ENCODE results near the gene PPP2R3C.
"Not testable (repeated sequence)": the region's sequence is repeated elsewhere in the genome, so short reads cannot be mapped to it uniquely, and the experiment has no call there.

Gene PPP2R3C

DNA sequence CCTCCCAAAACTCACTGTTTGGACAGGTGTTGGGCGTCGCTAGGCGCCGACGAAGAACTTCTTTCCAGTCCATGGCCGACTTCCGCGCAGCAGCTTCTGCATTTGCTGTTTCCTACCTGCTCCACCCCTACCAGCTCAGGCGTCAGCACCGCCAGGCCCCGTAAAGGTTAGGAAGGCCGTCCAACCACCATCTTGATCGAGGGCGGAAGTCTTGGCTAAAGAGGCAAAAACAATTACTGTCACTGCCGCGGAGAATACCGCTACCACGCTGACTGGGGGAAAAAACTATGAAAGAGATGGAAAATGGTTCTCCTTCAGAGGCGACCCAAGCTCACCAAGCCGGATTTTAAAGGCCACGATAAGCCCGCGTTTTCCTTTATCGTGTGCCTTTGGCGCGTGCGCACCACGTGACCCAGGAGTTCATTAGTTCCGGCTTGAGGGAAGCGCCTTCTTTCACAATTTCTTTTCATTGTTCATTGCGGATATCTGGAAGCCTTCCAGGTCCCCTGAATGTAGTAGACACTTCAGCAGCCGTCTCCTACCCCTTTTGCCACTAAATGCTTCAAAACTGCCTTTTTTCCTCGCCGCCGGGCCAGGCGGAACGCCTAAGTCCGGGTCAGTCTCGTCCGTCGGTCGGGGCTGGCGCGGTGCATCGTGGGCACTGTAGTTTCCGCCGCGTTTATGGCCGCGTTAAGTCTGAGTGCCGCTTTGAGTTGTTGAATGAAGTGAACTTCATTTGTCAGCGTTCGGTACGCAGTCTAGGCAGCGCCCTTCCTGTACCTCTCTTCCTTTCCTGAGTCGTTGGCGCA is at the start of gene PPP2R3C, which contains the start of gene PRORP:
TSS of gene PPP2R3C (minus strand) at position 104 of the 809 bp plus-strand sequence. CDS start at position 73, 31 bp downstream.
TSS of gene PRORP (plus strand) at position 666 of the 809 bp plus-strand sequence. CDS start 694 bp downstream, outside the sequence.
- peak; percentile 89 for DNase-seq (ENCODE audit: low spot score)

DNA sequence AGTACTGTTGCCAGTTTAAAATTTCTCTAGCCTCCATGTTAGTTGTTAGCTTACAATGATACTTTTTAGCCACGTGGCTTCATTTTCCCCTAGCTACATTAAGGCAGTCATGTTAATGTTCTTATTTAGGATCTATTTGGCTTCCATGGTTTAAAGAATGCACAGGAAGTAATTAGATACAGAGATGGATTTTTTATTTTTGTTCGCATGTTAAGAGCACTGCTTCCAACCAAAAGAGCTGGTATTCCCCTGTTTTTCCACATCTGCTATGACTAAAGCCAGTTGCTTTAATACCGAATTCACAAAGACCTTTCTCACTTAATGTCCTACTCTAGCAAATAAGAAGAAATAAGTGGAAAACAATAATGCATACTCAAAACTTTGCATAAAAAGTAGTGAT is 45.7 kb upstream of the PPP2R3C start:
- no peak for DNase-seq (ENCODE audit: low spot score)

DNA sequence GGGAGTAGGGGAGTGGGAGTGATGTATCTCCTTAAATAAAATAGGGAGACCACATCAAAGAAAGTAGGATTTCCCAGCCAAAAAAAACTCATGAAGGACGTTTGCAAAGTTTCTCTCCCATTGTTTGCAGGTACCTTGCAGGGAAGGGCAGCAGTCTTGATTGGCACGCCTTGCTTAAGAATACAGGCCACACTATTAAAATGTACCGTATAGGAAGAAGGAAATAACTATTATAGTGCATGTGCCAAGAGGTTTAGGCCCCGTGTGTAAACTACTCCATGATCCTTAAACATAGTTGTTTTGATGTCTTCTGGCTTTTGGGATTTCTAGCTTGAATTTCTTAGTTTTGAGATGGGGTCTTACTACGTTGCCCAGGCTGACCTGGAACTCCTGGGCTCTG is 43.1 kb upstream of the PPP2R3C start:
- DNase-seq (ENCODE audit: low spot score): no peak

DNA sequence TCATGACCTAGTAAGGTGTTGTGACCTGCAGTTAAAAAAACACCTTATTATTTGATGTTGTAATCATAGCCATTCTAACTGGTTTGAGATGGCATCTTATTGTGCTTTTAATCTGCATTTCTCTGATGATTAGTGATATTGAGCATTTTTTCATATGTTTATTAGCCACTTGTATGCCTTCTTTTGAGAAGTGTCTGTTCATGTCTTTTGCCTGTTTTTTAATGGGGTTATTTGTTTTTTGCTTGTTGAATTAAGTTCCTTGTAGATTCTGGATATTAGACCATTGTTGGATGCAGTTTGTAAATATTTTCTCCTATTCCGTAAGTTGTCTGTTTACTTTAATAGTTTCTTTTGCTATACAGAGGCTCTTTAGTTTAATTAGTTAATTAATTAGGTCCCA is 41.6 kb upstream of the PPP2R3C start:
- no peak for DNase-seq (ENCODE audit: low spot score)

DNA sequence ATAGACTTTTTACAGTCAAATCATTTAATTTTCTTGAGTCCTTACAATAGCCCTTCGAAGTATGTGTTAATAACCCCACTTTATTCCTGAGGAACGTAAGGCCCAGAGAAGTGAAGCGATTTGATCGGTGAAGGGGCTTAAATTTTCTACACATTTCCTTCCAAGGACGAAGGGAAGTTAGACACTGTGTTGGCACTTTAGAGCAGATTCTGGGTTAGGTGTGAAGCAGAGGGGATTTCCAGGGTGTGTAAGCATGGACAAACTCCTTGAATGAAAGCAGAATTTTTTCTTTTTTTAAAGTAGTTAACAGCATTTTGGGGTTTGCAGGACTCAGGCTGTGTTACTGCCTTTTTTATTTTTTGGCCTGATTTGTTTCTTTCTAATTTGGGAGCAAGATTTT is 39.4 kb upstream of the PPP2R3C start:
- no peak for DNase-seq (ENCODE audit: low spot score)

DNA sequence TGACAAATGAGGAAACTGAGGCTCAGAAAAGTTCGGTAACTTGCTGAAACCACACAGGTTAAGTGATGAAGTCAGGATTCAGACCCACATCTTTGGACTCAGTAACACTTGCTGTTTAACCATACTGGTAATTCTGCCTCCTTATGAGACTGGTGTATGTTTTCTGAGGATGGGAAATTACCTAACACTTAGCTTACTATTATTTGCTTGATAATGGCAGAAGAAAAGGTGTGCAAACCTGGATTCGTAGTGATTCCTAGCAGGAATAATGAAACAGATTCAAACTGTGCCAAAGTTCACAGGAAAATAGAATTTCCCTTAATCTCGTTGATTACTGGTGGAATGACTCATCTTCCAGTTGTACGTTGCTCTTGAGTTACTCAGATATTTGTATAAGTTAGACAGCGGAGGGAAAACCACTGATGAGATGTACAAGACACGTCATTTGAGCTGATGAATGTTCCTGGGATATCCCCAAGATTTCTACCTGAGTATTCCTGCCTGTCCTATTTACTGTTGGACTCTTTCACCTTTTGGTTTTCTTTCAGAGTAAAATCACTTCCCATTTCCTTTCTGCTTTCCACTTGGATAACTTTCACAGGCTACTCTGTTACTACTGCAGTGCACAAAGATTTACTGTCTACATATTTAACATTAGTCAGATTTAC is 38.1 kb upstream of the PPP2R3C start:
- DNase-seq (ENCODE audit: low spot score): no peak

DNA sequence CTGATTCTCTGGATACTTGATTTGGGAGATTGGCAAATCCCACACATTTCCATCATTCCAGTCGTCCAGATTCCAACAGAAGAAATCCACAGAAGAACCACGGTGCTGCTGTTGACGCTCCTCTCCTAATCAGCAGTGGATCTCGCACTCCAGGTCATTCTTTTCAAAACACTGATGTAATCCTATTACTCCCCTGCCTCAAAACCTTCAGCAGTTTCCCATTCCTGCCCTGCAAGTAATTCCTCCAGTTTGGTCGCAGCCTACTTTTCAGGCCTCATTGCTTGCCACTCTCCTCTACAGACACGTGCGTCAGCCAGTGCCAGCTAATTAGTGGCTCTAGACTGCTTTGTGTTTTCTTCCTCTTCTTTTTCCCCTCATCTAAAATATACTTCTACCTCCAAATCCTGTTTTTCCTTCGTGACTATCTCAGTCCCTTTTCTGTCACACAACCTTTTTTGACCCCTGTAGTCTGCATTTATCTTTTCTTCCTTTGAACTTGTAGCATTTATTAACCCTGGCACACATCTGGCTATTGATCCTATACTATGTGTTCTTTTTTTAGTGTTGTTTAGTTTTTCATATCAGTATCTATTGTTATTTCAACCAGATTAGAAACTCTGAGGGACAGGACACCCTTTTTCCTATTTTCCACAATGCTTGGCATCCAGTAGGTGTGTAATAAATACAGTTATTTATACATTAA is 37.3 kb upstream of the PPP2R3C start:
- DNase-seq (ENCODE audit: low spot score): no peak

DNA sequence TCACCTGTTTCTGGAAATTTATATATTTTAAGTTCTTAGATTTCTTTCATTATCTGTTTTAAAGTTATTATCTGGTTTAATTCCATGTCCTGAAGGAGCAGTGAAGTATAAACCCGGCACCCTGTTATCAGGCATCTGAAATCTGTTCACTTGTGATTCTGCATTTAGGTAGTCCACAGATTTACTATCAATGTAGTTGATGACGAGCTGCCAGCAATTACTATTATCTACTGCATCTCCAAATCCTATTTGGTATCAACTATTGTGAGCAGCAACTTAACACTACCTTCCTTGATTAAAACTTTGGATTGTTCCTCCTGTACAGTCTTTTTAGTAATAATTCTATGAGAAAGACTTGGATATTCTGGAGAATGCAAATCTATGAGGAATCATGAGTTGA is 36.7 kb upstream of the PPP2R3C start:
- no peak for DNase-seq (ENCODE audit: low spot score)

DNA sequence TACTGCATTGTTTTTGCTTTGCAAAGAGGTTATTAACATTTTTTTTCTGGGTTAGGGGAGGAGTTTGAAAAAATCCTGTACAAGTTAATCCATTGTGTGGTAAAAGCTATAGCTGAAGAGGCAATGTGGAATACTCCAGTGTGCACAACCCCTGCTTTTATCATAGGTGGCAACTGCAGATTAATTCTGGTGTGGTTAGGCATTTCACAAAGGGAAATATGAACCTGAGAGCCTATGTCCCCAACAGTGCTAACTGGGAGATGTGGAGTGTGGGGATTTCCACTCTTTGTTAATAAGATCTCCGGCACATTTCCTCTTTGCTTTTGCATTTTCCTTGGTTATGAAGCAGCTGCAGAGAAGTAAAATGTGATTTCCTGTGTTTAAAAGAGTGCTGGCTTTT is 34.2 kb upstream of the PPP2R3C start:
- DNase-seq (ENCODE audit: low spot score): no peak

DNA sequence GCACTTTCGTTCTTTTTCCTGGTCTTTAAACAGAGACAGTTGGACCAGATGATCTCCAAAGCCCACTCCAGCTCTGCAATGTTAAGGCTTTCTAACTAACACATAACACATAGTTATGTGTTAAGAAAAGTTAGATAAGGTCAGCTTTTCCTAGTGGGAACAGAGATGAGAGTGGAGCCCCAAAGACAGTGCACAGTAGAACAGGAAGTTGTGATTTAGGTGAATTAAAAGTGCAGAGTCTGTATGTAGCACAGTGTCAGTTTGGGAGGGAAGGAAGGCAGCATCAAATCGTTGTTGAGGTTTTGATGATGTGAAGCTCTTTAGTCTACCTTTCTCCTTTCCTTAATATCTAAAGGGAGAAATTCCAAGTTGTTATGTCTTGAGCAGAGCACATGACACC is 32.2 kb upstream of the PPP2R3C start:
- no peak for DNase-seq (ENCODE audit: low spot score)

DNA sequence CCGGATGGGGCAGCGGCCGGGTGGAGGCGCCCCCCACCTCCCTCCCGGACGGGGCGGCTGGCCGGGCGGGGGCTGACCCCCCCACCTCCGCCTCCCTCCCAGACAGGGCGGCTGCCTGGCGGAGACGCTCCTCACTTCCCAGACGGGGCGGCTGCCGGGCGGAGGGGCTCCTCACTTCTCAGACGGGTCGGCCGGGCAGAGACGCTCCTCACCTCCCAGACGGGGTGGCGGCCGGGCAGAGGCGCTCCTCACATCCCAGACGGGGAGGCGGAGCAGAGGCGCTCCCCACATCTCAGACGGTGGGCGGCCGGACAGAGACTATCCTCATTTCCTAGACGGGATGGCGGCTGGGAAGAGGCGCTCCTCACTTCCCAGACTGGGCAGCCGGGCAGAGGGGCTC is 30.7 kb upstream of the PPP2R3C start:
- DNase-seq (ENCODE audit: low spot score): not testable (repeated sequence)

DNA sequence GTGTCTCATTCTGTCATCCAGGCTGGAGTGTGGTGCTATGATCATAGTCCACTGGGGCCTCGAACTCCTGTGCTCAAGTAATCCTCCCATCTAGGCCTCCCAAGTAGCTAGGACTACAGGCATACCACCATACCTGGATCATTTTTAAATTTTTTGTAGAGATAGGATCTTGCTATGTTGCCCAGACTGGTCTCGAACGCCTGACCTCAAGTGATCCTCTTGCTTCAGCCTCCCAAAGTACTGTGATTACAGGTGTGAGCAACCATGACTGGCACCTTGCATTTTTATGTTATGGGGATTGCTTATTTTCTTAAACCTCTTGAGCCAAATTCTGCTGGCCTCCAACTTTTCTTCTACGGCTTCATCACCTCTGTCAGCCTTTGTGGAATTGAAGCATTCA is 27.4 kb upstream of the PPP2R3C start:
- no peak for DNase-seq (ENCODE audit: low spot score)

DNA sequence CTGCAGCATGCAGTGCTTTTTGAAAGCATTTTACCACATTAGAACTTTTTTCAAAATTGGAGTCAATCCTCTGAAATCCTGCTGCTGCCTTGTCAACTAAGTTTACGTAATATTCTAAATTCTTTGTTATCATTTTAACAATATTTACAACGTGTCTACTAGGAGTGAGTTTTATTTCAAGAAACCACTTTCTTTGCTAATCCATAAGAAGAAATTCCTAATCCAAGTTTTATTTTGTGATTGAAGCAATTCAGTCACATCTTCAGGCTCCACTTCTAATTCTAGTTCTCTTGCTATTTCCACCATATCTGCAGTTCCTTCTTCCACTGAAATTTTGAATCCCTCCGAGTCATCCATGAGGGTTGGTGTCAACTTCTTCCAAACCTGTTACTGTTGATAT is 25.9 kb upstream of the PPP2R3C start:
- DNase-seq (ENCODE audit: low spot score): no peak

DNA sequence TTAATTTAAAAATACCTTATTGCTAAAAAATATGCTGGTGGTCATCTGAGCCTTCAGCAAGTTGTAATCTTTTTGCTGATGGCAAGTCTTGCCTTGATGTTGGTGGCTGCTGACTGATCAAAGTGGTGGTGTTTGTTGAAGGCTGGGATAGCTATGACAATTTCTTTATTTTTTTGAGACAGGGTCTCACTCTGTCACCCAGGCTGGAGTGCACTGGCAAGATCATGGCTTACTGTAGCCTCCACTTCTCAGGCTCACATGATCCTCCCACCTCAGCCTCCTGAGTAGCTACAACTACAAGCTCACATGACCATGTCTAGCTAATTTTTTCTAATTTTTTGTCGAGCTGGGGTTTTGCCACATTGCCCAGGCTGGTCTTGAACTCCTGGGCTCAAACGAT is 25.4 kb upstream of the PPP2R3C start:
- DNase-seq (ENCODE audit: low spot score): no peak

DNA sequence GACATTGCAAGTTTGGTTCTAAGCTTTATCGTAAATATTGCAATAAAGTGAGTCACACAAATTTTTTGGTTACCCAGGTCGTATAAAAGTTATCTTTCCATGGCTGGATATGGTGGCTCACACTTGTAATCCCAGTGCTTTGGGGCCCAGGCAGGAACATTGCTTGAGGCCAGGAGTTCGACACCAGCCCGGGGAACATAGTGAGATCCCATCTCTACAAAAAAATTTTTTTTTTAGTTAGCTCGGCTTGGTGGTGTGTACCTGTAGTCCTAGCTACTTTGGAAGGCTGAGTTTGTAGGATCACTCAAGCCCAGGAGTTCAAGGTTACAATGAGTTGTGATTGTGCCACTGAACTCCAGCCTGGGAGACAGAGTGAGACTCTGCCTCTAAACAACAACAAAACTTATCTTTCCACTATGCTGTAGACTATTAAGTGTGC is 24.9 kb upstream of the PPP2R3C start:
- DNase-seq (ENCODE audit: low spot score): no peak

DNA sequence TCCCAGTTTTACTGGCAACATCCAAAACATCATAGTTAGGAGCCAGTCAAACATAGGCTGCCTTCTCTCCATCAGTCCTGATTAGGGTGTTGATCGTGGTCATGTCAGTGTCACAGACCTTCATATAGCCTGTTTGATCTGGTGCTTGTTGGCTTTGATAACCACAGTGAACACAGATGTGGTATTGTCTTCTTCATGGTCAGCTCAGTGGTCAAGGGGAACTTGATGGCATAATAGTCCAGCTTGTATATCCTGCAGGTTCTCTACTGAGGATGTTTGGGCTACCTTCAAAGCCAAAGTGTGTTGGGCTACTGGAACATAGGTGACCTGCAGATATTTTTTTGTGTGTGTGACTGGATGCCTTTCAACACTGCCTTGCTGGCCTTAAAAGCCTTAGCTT is 22.2 kb upstream of the PPP2R3C start:
- DNase-seq (ENCODE audit: low spot score): no peak

DNA sequence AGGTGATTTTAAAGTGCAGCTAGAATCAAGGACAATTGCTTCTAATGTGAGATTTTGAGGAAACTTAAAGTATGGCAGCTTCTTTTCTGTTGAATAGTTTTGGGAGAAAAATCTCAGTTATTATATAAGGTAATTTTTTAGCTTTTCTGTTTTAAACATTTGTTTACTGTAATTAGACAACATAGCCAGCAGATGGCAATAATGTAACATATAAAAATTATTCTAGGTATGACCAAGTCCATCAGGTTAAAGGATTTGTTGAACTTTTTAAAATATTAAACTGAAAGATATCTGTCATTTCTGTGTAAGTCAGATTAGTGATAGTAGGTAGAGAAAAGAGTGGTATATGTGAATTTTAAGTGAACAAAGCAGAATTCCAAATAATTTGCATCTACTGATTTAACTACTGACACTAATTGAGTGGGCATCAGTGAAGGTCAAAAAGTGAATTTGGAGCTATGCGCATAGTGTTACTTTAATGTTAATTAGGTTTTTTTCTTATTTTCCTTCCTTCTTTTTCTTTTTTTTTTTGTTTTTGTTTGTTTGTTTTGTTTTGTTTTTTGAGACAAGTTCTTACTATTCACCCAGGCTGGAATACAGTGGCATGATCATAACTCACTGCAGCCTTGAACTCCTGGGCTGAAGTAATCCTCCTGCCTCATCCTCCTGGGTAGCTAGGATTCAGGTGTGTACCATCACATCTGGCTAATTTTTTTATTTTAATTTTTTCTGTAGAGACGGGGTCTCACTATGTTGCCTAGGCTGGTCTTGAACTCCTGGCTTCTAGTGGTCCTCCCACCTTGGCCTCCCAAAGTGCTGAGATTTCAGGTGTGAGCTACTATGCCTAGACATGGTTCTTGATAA is 19.2 kb upstream of the PPP2R3C start:
- peak; percentile 70 for DNase-seq (ENCODE audit: low spot score)

DNA sequence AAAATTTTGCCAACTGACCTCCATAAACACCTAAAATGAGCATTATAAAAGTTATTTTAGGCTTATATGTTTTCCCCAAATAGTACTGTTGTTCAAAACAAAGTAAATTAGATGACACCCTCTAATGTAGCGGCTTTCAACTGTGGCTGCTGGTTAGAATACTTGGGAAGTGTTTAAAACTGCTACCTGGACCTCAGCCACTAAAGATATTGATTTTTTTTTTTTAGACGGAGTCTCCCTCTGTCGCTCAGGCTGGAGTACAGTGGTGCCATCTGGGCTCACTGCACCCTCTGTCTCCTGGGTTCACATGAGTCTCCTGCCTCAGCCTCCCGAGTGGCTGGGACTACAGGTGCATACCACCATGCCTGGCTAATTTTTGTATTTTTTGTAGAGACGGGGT is 16.8 kb upstream of the PPP2R3C start:
- DNase-seq (ENCODE audit: low spot score): no peak

DNA sequence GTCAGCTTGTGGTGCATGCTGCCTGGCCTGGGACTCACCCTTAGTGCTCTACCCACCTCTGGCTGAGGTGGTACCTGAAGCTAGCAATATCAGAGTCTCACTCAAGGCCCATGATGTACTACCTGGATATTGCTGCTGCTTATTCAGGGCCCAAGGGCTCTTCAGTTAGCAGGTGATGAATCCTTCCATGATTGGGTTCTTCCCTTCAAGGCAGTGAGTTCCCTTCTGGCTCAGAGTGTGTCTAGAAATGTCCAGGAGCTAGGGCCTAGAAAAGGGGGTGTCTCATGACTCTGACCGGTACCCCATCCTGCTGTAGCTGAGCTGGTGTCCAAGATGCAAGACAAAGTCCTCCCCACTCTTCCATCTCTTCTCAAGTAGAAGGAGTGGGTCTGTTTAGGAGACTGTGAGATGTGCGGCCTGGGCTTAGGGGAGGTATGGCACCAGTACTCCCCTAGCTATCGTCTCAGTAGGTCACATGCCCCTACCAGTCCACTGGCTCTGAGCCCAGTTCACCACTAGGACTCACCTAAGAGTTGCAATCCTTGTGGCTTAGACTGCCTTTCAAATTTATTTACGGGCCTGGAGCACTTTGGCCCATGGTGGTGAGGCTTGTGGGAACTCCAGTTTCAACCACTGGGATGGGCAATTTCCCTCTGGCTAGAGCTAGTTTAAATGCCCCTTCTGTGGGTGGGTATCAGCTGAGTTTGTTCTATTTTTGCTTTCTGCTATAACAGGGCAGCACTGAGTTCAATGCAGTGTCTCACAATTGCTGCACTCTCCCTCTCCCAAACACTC is 12.7 kb upstream of the PPP2R3C start:
- DNase-seq (ENCODE audit: low spot score): no peak

DNA sequence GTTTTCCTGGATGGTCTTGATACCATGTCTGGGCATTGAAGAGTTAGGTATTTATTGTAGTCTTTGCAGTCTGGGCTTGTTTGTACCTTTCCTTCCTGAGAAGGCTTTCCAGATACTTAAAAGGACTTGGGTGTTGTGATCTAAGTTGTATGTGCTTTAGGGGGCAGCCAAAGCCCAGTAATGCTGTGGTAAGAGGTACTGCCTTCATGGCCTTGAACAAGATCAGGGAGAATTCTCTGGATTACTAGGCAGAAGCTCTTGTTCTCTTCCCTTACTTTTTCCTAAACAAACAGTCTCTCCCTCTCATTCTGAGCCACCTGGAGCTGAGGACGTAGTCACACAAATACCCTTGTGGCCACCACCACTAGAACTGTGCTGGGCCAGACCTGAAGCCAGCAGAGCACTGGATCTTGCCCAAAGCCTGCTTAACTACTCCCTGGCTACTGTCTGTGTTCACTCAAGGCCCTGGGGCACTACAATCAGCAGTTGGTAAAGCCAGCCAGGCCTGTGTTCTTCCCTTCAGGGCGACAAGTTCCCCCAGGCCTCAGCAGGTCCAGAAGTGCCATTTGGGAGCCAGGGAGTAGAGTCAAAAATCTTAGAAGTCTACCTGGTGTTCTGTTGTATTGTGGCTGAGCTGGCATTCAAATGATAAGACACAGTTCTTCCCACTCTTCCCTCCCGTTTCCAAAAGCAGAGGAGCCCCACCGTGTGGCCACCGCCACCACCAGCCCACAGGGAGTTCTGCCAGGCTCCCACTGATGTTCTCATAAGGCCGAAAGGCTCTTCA is 11.9 kb upstream of the PPP2R3C start:
- DNase-seq (ENCODE audit: low spot score): no peak
